SK-N-MC (cell line): ENCODE measurements around the gene KRT79.

Experiments
- DNase-seq: peaks from one replicate; pipeline ENCODE4 v3.0.0-alpha.2; 2011; ENCODE audit warnings: low read depth, low spot score
- H3K27ac ChIP-seq: fragments of 200-600 bp; sonication (generic); 2 replicates; pipeline ENCODE4 v1.5.1; 2016; ENCODE audit warnings: mixed run types
- H3K36me3 ChIP-seq: fragments of 200-600 bp; sonication (generic); 2 replicates; pipeline ENCODE4 v1.6.1; 2017; ENCODE audit warnings: antibody characterized with exemption, low read length, mixed read lengths; ENCODE audit not compliant: insufficient read depth
- H3K4me3 ChIP-seq: fragments of 200-600 bp; sonication (generic); 2 replicates; pipeline ENCODE4 v1.5.1; 2016
- H3K9ac ChIP-seq: fragments of 200-600 bp; sonication (generic); 2 replicates; pipeline ENCODE4 v1.8.0; 2017; ENCODE audit warnings: mixed run types, mixed read lengths; ENCODE audit not compliant: insufficient read length
- H3K9me3 ChIP-seq: fragments of 200-600 bp; sonication (generic); 2 replicates; pipeline ENCODE4 v1.6.1; 2017; ENCODE audit warnings: low read depth, mild to moderate bottlenecking, antibody characterized with exemption, low read length, moderate library complexity, mixed read lengths
- EZH2 ChIP-seq: fragments of 200-600 bp; sonication (generic); IDR thresholded peaks from one replicate; pipeline ENCODE4 v1.6.1; 2017; ENCODE audit warnings: antibody characterized with exemption
- FOXP2 ChIP-seq: optimal IDR thresholded peaks from 2 replicates; pipeline ENCODE3; 2011; ENCODE audit warnings: mild to moderate bottlenecking, moderate library complexity; ENCODE audit not compliant: insufficient read depth; ENCODE audit errors: extremely low read length, control extremely low read depth
- POLR2AphosphoS5 ChIP-seq: IDR thresholded peaks from 2 replicates; pipeline ENCODE4 v1.6.1; 2012; ENCODE audit warnings: mild to moderate bottlenecking, low read depth, low read length, borderline replicate concordance

KRT79 gene

GRCh38 chr12:52831251-52831650 lies 2.9 kb downstream of the KRT79 start:
- H3K4me3 ChIP-seq: no peak overlapping the region

GRCh38 chr12:52829986-52830770 lies 3.9 kb downstream of the KRT79 start:
- Histone ChIP-seq H3K9me3 (no peaks in the 10 kb centered on the region), H3K27ac (no peak overlapping the region), H3K9ac (no peak overlapping the region), H3K36me3 (no peaks in the 10 kb centered on the region), H3K4me3 (no peak overlapping the region)
- no peak for DNase-seq
- no peak for TF ChIP-seq FOXP2
- TF ChIP-seq POLR2AphosphoS5: no peak

More at GRCh38 chr12:52831251-52831650, 2.9 kb downstream of the KRT79 start:
- Histone ChIP-seq H3K9ac (no peak overlapping the region), H3K9me3 (no peaks in the 10 kb centered on the region), H3K27ac (no peak overlapping the region), H3K36me3 (no peaks in the 10 kb centered on the region)
- TF ChIP-seq FOXP2: no peak
- no peak for TF ChIP-seq EZH2
- TF ChIP-seq POLR2AphosphoS5: no peak
- no peak for DNase-seq

- Histone ChIP-seq H3K9ac (no peak overlapping the region), H3K36me3 (no peaks in the 10 kb centered on the region), H3K9me3 (no peaks in the 10 kb centered on the region), H3K4me3 (no peak overlapping the region), H3K27ac (no peak overlapping the region)
- TF ChIP-seq EZH2: no peak
- TF ChIP-seq FOXP2: no peak
- no peak for TF ChIP-seq POLR2AphosphoS5
- DNase-seq: no peak
Measured at GRCh38 chr12:52828591-52829021, 5.5 kb downstream of the KRT79 start.

- no peak for DNase-seq
- Histone ChIP-seq H3K36me3 (no peaks in the 10 kb centered on the region), H3K27ac (no peak overlapping the region), H3K9ac (no peak overlapping the region), H3K9me3 (no peaks in the 10 kb centered on the region), H3K4me3 (no peak overlapping the region)
- no peak for TF ChIP-seq FOXP2
- TF ChIP-seq EZH2: no peak
- TF ChIP-seq POLR2AphosphoS5: no peak
Measured at GRCh38 chr12:52828156-52828555, 6.0 kb downstream of the KRT79 start.

- no peak for DNase-seq
- no peaks in the 10 kb centered on the region for H3K9me3 ChIP-seq
- TF ChIP-seq EZH2 (no peak), FOXP2 (no peak), POLR2AphosphoS5 (no peak)
- no peak overlapping the region for H3K4me3 ChIP-seq
- H3K27ac ChIP-seq: no peak overlapping the region
- H3K9ac ChIP-seq: no peak overlapping the region
- H3K36me3 ChIP-seq: no peaks in the 10 kb centered on the region
Measured at GRCh38 chr12:52827499-52828090, 6.5 kb downstream of the KRT79 start.

GRCh38 chr12:52826611-52827498 lies 7.3 kb downstream of the KRT79 start:
- Histone ChIP-seq H3K4me3 (no peak overlapping the region), H3K9ac (no peak overlapping the region)
- DNase-seq: no peak

GRCh38 chr12:52825961-52826360 lies 8.2 kb downstream of the KRT79 start:
- no peak for TF ChIP-seq FOXP2
- TF ChIP-seq EZH2: no peak
- TF ChIP-seq POLR2AphosphoS5: no peak
- DNase-seq: no peak
- Histone ChIP-seq H3K9me3 (no peaks in the 10 kb centered on the region), H3K27ac (no peak overlapping the region), H3K9ac (no peak overlapping the region), H3K36me3 (no peaks in the 10 kb centered on the region), H3K4me3 (no peak overlapping the region)

More at GRCh38 chr12:52826611-52827498, 7.3 kb downstream of the KRT79 start:
- Histone ChIP-seq H3K9me3 (no peaks in the 10 kb centered on the region), H3K27ac (no peak overlapping the region), H3K36me3 (no peaks in the 10 kb centered on the region)
- TF ChIP-seq FOXP2 (no peak), POLR2AphosphoS5 (no peak), EZH2 (no peak)
